Brain pericyte (primary cell): Measurements from ENCODE around the gene JUP.
"Not testable (repeated sequence)": the region's sequence is repeated elsewhere in the genome, so short reads cannot be mapped to it uniquely, and the experiment has no call there.

ENCODE experiments used
- DNase-seq: peaks from one replicate; pipeline ENCODE4 v3.0.0-alpha.2; 2012; ENCODE audit warnings: low read depth, low spot score

The JUP gene

GRCh38 chr17:41781404-41782110, 5.0 kb downstream of the JUP start:
- DNase-seq, result no peak

GRCh38 chr17:41779954-41780353, 6.6 kb downstream of the JUP start:
- no peak for DNase-seq

DNA sequence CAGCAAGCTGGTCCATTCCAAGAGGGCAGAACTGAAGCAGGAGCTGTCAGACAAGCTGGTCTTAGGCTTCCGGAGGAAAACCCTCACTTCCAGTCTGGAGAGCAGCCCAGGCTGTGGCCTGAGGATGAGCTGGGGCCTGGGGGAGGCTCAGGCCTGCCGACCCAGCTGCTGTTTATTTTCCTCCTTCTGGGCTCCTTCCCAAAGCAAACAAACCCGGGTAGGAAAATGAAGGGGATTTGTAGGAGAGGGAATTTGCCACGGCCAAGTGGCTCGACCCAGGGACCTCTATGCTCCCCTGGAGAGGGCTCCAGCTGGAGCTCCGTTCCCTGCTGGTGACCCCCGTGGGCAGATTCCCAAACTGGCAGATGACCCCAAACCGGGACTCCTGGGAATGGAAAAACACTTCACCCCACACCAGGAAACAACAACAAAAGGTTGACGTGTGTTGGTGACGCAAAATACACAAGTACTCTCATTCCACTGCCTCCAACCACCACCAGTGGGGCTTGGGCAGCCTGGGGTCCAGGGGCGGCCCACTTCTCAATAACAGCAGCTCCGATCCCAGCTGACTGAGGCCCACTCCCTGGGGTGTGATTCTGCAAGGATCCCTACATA, 8.8 kb downstream of the JUP start:
- peak; percentile 99 for DNase-seq

DNA sequence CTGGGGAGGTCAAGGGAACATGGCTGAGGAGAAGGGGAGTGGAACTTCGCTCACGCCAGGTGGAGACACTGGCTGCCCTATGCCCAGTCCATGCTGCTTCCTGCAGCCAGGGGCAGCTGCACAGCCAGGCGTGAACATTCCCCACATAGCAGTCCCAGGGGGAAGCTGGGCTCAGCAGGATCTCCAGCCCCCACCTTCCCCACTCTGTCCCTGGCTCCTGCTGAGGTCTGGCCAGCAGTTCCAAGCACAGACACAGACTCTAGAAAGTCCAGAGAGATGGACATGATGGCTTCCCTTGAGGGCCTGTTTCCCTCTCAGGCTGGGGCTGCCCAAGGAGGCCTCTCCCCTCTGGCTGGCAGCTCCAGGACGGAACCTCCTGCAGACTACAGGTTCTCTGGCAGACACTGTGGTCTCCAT, 9.3 kb downstream of the JUP start:
- DNase-seq, result no peak

DNA sequence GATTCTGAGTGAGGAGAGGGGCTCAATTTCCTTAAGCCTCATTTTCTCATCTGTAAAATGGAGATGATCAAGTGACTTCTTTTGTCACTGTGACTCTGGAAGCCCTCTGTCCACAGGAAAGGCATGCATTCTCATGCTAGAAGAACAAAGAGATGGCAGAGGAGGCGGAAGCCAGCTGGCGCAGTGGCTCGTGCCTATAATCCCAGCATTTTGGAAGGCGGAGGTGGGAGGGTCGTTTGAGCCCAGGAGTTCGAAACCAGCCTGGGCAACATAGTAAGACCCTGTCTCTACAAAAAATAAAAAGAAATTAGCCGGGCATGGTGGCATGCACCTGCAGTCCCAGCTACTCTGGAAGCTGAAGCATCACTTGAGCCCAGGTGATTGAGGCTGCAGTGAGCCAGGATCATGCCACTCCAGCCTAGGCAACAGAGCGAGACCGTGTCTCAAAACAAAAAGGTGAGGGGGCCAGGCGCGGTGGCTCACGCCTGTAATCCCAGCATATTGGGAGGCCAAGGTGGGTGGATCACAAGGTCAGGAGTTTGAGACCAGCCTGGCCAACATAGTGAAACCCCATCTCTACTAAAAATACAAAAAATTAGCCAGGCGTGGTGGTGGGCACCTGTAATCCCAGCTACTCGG, 10.1 kb downstream of the JUP start:
- DNase-seq, result not testable (repeated sequence)

DNA sequence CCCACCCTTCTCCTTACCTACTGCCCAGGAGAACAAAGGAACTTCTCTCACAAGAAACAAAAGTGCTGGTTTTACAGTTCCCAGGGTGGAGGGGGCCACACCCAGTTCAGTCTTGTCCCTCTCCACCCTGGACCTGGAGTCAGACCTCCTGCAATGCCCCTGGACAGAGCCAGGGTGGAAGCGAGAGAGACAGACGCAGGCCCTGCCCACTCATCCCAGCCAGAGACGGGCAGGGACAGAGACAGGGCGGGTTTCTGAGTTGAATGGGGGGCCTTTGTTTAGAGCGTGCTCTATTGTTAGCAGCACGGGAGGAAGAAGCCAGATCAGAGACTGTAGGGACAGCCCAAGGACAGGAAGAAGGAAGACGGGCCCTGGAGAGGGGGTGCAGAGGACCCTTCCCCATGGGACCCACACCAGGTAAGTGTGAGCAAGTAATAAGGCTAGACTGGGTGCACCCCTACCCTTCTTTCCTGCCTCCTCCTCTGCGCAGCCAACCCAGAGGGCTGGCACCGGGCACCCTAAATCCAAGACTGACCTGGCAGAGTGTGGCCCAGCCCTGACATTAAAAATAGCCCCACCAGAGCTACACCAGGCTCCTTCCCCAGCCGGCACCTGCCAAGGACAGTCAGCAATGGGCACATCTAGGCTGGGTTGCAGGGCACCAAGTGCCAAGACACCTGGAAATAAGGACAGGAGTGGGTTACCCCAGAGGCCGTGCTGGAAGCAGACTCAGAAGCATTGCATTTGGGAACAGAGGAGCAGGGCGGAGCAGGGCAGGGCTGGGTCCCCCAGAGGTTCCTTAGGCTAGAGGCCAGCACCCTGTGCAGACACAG, 10.9 kb downstream of the JUP start:
- no peak for DNase-seq

- DNase-seq, result peak; percentile 92
Measured at GRCh38 chr17:41773731-41774193, 12.7 kb downstream of the JUP start.

- DNase-seq, result no peak
Measured at GRCh38 chr17:41773190-41773588, 13.3 kb downstream of the JUP start.

GRCh38 chr17:41772586-41773189, 13.8 kb downstream of the JUP start:
- DNase-seq, result no peak

GRCh38 chr17:41772218-41772585, 14.3 kb downstream of the JUP start:
- DNase-seq, result no peak

DNA sequence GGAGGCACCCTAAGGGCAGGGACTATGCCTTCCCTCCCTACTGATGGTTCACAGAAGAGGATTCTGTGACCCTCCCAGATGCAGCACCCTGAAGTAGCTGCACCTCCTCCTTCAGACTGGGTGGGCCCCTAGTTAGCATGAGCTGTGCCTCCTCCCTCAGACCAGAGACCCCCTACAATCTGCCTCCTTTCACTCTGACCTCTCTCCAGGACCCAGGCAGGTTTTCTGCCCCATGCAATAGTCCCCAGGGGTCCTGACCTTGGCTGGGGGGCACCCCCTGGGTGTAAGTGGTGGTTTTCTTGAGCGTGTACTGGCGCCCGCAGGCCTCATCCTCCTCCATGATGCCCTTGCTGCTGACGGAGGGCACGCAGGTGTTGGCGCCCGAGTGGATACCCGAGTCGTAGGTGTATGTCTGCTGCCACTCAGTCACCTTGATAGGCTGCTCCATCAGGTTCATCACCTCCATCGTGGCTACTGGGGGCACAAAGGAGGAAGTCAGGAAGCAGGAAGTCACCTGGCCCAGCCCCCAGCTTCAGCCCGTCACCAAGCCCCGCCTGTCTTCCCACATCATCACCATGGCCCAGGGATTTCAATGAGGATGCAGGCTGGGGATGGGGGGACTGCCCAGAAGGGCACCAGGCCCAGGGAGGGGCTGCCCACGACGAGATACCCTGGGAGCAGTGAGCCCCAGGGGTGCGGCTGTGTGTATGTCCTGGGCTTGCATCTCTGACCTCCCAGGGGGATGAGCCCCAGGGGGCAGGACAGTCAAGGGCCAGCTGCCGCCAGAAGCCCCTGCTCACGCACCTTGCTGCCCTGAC, 14.9 kb downstream of the JUP start:
- DNase-seq, result no peak

GRCh38 chr17:41769985-41770384, 16.5 kb downstream of the JUP start:
- DNase-seq, result no peak

DNA sequence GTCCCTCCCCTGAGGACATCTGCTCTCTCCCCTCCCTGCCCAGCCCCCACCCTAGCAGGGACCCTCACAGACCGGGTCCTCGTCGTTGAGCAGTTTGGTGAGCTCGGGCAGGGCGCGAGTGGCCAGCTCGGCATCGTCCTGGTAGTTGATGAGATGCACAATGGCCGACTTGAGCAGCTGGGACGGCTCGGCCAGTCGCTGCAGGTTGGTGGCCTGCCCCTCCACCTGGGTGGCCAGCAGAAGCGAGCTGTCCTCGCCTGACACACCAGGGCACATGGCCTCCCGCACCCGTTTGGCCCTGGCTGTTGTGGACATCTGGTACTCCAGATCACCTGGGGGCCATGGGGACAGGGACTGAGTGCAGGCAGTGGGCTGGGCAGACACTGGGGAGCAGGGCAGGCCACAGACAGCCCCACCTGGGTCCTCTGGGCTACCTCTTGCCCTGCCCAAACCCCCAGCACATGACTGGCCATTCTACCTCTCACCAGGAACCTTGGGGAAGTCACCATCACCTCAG, 17.1 kb downstream of the JUP start:
- DNase-seq, result no peak

DNA sequence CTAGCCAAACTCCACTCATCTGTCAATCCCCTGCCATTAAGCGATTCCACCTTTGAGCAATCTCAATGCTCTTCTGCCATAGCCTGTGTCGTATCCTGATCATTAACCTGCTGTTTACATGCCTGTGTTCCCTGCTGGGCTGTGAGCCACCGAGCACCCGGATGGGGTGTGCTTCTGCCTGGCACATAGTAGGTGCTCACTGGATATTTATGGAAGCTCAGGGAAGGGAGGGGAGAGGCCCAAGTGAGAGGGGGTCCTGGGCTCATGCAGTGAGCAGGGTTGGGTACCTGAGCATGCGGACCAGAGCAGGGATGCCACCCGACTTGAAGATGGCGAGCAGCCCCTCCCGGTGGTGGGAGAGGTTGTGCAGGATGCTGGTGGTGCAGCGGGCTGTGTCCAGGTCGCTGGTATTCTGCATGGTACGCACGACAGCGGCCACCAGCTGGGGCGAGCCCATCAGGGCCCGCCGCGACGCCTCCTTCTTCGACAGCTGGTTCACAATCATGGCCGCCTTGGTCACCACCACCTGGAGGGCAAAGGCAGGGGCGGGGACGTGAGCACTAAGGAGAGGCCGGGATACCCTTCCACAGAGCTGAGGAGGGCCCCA, 17.7 kb downstream of the JUP start:
- DNase-seq, result no peak

GRCh38 chr17:41767324-41768042, 19.0 kb downstream of the JUP start:
- DNase-seq, result no peak

DNA sequence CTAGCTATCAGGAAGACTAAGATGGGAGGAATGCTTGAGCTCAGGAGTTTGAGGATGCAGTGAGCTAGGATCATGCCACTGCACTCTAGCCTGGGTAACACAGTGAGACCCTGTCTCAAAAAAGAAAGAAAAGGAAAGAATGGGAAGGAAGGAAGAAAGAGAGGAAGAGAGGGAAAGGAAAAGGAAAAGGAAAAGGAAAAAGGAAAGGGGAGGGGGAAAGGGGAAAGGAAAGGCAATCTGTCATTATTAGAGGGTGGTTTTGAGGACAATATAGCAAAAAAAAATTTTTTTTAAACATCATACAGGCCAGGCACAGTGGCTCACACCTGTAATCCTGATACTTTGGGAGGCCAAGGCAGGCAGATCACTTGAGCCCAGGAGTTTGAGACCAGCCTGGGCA, 20.4 kb downstream of the JUP start:
- DNase-seq, result no peak

- no peak for DNase-seq
Measured at GRCh38 chr17:41763327-41763726, 23.2 kb downstream of the JUP start.

DNA sequence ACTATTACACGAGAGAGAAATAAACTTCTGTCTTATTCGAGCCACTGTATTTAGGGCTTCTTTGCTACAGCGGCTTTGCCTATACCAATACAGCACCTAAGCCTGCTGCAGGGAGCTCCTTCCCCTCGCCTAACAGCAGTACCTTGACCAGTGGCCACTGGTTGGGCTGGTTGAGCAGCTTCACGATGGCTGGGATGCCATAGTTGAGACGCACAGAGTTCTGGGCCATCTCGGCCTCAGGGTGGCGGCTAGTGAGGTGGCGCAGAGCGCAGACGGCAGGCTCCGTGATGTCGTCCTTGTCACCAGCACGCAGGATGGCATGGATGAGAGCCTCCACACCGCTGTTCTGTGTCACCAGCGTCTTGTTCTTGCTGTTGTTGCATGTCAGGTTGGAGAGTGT, 23.7 kb downstream of the JUP start:
- no peak for DNase-seq

GRCh38 chr17:41762391-41762790, 24.1 kb downstream of the JUP start:
- DNase-seq, result no peak

DNA sequence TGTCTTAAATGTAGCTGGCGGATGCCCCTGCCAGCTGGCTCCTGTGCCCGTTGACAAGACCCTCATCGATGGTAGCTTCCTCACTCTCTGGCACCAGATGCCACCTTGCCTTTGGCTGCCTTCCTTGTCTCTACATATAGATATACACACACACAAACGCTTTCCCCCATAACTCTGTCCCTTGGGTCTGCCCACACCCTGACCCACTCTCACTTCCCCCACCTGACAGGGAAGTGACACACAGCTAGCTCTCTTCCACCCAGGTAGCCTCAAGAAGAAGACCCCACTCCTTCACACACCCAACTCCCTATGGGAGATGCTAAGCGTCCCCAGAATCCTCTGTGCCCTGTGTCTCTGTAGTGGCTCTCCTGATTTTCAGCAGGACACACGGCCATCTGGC, 25.6 kb downstream of the JUP start:
- no peak for DNase-seq
